PC-9 (cell line): Measurements from ENCODE around the gene PTPRS.

Experiments used
- CTCF ChIP-seq: fragments of 200-600 bp; sonication (generic); conservative IDR thresholded peaks from 2 replicates; pipeline ENCODE4 v1.6.1; 2017; ENCODE audit warnings: mixed run types, antibody characterized with exemption, mild to moderate bottlenecking, moderate library complexity
- EZH2 ChIP-seq: fragments of 200-600 bp; sonication (generic); IDR thresholded peaks from 2 replicates; pipeline ENCODE4 v1.8.0; 2017; ENCODE audit warnings: antibody characterized with exemption, low read depth

DNA sequence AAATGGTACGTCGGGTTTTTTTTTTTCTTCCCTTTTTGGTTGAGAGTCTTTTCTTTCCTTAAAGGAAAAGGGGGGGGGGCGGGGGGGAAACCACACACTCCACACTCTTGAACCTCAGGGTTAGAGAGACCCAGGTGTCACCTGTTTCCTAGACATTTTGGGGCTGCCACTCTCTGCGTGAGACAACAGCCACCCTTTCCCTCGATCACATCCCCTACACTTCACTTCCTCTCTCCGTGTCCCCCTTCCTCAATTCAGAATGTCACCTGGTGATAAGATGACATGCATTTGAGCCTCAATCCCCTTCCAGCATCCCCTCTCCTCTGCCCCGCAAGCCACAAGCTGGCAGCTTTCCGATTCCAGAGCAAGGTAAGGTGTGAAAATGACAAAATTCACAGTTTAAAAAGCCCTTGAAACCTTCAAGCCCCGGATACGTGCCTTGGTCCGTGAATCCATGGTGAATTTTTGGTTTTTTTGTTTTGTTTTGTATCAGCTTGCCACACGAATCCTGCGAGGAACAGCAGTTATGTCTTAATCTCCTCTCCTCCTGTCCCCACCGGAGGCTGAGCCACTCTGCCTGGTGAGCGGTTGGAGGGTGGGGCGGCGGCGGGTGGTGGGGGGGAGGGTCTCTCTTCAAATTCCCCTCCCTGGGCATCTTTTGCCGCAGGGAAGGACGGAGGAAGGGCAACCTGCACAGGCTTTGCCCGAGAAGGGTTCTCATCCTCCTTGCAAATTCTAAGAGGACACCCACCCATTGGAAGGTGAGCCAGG, 4.2 kb downstream of the PTPRS start:
- TF ChIP-seq CTCF: no peak
- TF ChIP-seq EZH2: no peak
